ENCODE measurements around the gene UBE2S. TPM values are rescaled to one million over a fixed set of nuclear protein-coding genes. Genes with fewer than 3 reads are reported as not detected.

The UBE2S gene
- total and polyA plus RNA-seq, 10 of the 15 experiments (the other 5 are each of a cell fraction or from before 2014, with no cell fraction given) = 2.3 to 640 (median 127) TPM

GRCh38 chr19:55405638-55406037, 1.9 kb downstream of the UBE2S start:
- intact Hi-C loops (cut with micrococcal nuclease; ENCODE audit: unreplicated experiment) (no loop called here), in situ Hi-C loops (cut with MboI) (no loop called here)
- Histone ChIP-seq H3K79me2 (ENCODE audit: control insufficient read depth, insufficient read depth, low read length) (peaks cover 41% of the 10 kb centered on the region), H3K27me3 (replicated peaks in 1 of 2; ENCODE audit: control insufficient read depth in 2 of 2, insufficient read depth in 2 of 2, low read length in 1 of 2) (no peaks in the 10 kb centered on the region), H4K20me1 (ENCODE audit: control insufficient read depth, insufficient read depth) (peaks cover 3% of the 10 kb centered on the region), H3K36me3 (ENCODE audit: control insufficient read depth in 2 of 2, insufficient read depth in 2 of 2, low read length in 1 of 2) (peaks cover 14 to 26% of the 10 kb centered on the region in 2 experiments; a peak in 3 of 4 replicates), H3K4me3 (peak overlapping the region; percentile 93), H2AFZ (ENCODE audit: control insufficient read depth, low read depth, low read length) (no peak overlapping the region), H3K4me1 (ENCODE audit: control insufficient read depth, insufficient read depth, low read length) (peaks cover 20% of the 10 kb centered on the region), H3K9ac (ENCODE audit: control insufficient read depth, insufficient read depth, low read length) (peak overlapping the region; percentile 93), H3K4me2 (ENCODE audit: control insufficient read depth, insufficient read depth) (peak overlapping the region; percentile 95), H3K9me3 (replicated peaks; ENCODE audit: control insufficient read depth, insufficient read depth, low read length) (peaks cover 5% of the 10 kb centered on the region; the same call in 1 of the 3 replicates), H3K27ac (ENCODE audit: control insufficient read depth, insufficient read depth) (no peak overlapping the region)
- no peak for DNase-seq (ENCODE audit: low read depth, low spot score)
- WGBS (ENCODE audit: insufficient coverage, insufficient replicate concordance, low lambda C conversion rate, missing lambda C conversion rate) = 58% methylated on average over 5 of the region's 5 CpGs
- ChIA-PET RAD21 (ENCODE audit: unreplicated experiment) (interaction anchor here (0.7 to 2.3 kb wide), 2 partner anchors 15 to 104 kb away, joined by 3 to 6 read pairs; no protein-coding TSS in a partner anchor), CTCF (interaction anchor here (0.7 to 1.5 kb wide), 2 partner anchors 22 to 103 kb away, joined by 3 to 8 read pairs; no protein-coding TSS in a partner anchor), SMC1A (ENCODE audit: uncharacterized antibody, unreplicated experiment) (interaction anchor here (1.0 kb wide), 1 partner anchor 21 kb away, joined by 3 read pairs; the partner anchor contains the start of gene TMEM238), POLR2A (interaction anchor here (0.6 to 3.2 kb wide), 6 partner anchors 16 to 146 kb away, joined by 3 to 21 read pairs (median 6); partner anchors contain the start of genes KMT5C and TMEM238)
- ATAC-seq = no peak
- FAIRE-seq = no peak
- TF ChIP-seq PRDM15 (CRISPR knock-in tag; IDR thresholded peaks at IDR 0.05) (no peak), POLR2AphosphoS5 (IDR thresholded peaks at IDR 0.05; ENCODE audit: low read length) (peak; percentile 31; the same call in 1 of the 2 replicates)
- no TSS peak for BruUV-seq (replicated peaks)
